Measurements from ENCODE around the gene PANX3. TPM values are rescaled to one million over a fixed set of nuclear protein-coding genes. Genes with fewer than 3 reads are reported as not detected.

Gene PANX3
- total and polyA plus RNA-seq, 2 of the 13 experiments (the other 11 are each of a cell fraction or from before 2014, with no cell fraction given) = not detected

DNA sequence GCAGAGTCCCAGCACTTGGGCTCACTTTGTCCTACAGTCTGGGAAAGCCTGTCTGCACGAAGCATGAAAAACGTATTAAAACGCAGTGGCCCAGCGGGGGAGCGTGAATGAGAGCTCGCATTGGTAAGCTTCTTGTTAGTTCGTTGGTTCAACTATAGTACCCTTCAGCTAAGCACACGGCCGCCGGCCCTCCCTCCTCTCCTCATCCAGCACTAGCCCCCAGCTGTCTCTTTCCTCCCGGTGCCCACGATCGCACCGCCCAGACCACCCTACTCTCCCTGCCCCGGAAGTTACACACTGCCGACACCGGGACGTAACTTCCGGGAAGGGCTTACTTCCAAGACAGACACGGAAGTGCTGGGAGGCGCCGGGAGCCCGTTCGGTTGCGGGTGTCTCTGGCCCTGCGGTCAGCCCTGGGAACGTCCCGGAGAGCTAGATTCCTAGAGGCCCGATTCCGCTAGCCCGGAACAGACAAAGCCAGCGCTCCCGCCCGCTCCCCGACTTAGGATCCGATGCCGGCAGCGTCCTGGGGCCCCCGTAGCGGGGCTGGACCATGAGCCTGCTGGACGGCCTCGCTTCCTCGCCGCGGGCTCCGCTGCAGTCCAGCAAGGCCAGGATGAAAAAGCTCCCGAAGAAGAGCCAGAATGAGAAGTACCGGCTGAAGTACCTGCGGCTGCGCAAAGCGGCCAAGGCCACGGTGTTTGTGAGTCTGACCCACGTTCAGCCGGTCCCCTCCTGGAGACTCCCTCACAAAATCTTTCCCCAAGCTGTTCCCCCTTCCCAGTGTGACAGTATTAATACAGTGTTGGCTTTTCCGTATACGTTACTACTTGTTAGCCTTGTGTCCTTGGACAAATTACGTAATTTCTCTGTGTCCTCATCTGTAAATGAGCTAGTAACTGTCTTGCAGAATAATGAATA, 11.6 kb downstream of the PANX3 start, which contains the start of gene TBRG1 (continued):
- TF ChIP-seq ZFY (CRISPR knock-in tag; IDR thresholded peaks at IDR 0.05) = peak; percentile 94
- TF ChIP-seq ZNF367 (CRISPR knock-in tag; IDR thresholded peaks at IDR 0.05; ENCODE audit: borderline replicate concordance) = 0 out of 2 replicates have a peak, but pooled peaks have one; percentile 23
- no peak for TF ChIP-seq MYNN (CRISPR knock-in tag; IDR thresholded peaks at IDR 0.05; ENCODE audit: low read depth)
- no peak for TF ChIP-seq ZNF160 (CRISPR knock-in tag; IDR thresholded peaks at IDR 0.05)
- TF ChIP-seq PHB2 (IDR thresholded peaks at IDR 0.05; ENCODE audit: partially characterized antibody) = no peak
- TF ChIP-seq MATR3 (CRISPR knock-in tag; IDR thresholded peaks at IDR 0.05) = no peak
- TF ChIP-seq POGK (CRISPR knock-in tag; conservative IDR thresholded peaks at IDR 0.05) = 0 out of 2 replicates have a peak, but pooled peaks have one; percentile 13
- TF ChIP-seq MED1 (CRISPR knock-in tag; IDR thresholded peaks at IDR 0.05) = peak; percentile 26
- TF ChIP-seq ZNF589 (CRISPR knock-in tag; conservative IDR thresholded peaks at IDR 0.05) = 0 out of 2 replicates have a peak, but pooled peaks have one; percentile 26
- TF ChIP-seq, protein P1, sequence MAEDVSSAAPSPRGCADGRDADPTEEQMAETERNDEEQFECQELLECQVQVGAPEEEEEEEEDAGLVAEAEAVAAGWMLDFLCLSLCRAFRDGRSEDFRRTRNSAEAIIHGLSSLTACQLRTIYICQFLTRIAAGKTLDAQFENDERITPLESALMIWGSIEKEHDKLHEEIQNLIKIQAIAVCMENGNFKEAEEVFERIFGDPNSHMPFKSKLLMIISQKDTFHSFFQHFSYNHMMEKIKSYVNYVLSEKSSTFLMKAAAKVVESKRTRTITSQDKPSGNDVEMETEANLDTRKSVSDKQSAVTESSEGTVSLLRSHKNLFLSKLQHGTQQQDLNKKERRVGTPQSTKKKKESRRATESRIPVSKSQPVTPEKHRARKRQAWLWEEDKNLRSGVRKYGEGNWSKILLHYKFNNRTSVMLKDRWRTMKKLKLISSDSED (CRISPR knock-in tag; IDR thresholded peaks at IDR 0.05) = no peak
- TF ChIP-seq ZNF563 (CRISPR knock-in tag; IDR thresholded peaks at IDR 0.05) = no peak
- TF ChIP-seq NCOR1 (IDR thresholded peaks at IDR 0.05; ENCODE audit: borderline replicate concordance, low read length) = no peak
- TF ChIP-seq ZNF264 (CRISPR knock-in tag; IDR thresholded peaks at IDR 0.05) = no peak
- TF ChIP-seq CHCHD3 (CRISPR knock-in tag; IDR thresholded peaks at IDR 0.05) = no peak
- no peak; the same call in 1 of the 2 replicates for TF ChIP-seq SATB2 (CRISPR knock-in tag; IDR thresholded peaks at IDR 0.05)
- no peak for TF ChIP-seq KDM4B (CRISPR knock-in tag; IDR thresholded peaks at IDR 0.05)
- TF ChIP-seq ZNF44 (CRISPR knock-in tag; IDR thresholded peaks at IDR 0.05) = 0 out of 2 replicates have a peak, but pooled peaks have one; percentile 26
- no peak for TF ChIP-seq FOXJ3 (CRISPR knock-in tag; IDR thresholded peaks at IDR 0.05; ENCODE audit: borderline replicate concordance)
- no peak for TF ChIP-seq NR2F1 (CRISPR knock-in tag; IDR thresholded peaks at IDR 0.05)
- no peak for TF ChIP-seq ZKSCAN8 (CRISPR knock-in tag; IDR thresholded peaks at IDR 0.05; ENCODE audit: borderline replicate concordance)
- no peak; the same call in 1 of the 2 replicates for TF ChIP-seq ZNF460 (CRISPR knock-in tag; IDR thresholded peaks at IDR 0.05; ENCODE audit: borderline replicate concordance)
- TF ChIP-seq ZNF350 (CRISPR knock-in tag; IDR thresholded peaks at IDR 0.05; ENCODE audit: borderline replicate concordance, low read depth) = peak; percentile 90
- peak; percentile 77; the same call in 1 of the 2 replicates for TF ChIP-seq KDM3A (CRISPR knock-in tag; IDR thresholded peaks at IDR 0.05; ENCODE audit: low read depth)
- peak; percentile 93 for TF ChIP-seq KMT2B (CRISPR knock-in tag; IDR thresholded peaks at IDR 0.05)
- TF ChIP-seq ZNF883 (CRISPR knock-in tag; IDR thresholded peaks at IDR 0.05; ENCODE audit: not compliant biosample characterization) = peak; percentile 66
- TF ChIP-seq ZNF615 (CRISPR knock-in tag; IDR thresholded peaks at IDR 0.05; ENCODE audit: borderline replicate concordance) = no peak
